ENCODE measurements around the gene SLC38A3.
"Not testable (repeated sequence)": the region's sequence is repeated elsewhere in the genome, so short reads cannot be mapped to it uniquely, and the experiment has no call there.

Gene SLC38A3

DNA sequence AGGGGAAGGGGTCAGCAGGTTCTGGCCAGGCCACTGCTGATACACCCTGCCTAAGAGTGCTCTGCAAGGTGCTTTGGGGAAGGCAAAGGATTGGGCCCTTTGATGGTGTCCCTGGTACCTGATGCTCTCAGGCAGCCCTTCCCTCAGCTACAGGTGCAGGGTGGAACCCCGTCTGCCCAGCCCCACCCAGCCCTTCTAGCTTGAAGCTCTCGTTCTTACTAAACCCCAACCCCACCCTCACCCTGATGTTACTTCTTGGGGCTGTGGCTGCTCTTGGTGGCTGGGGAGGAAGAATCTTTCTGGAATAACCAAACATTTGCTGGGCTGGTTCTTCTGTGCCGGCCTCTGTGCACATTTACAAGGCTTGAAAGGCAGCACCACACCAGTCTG lies 37.3 kb downstream of the SLC38A3 start:
- no peak for DNase-seq (ENCODE audit: low read depth)
- no peak overlapping the region for H3K4me3 ChIP-seq (ENCODE audit: low read length)
- TF ChIP-seq, protein P1, sequence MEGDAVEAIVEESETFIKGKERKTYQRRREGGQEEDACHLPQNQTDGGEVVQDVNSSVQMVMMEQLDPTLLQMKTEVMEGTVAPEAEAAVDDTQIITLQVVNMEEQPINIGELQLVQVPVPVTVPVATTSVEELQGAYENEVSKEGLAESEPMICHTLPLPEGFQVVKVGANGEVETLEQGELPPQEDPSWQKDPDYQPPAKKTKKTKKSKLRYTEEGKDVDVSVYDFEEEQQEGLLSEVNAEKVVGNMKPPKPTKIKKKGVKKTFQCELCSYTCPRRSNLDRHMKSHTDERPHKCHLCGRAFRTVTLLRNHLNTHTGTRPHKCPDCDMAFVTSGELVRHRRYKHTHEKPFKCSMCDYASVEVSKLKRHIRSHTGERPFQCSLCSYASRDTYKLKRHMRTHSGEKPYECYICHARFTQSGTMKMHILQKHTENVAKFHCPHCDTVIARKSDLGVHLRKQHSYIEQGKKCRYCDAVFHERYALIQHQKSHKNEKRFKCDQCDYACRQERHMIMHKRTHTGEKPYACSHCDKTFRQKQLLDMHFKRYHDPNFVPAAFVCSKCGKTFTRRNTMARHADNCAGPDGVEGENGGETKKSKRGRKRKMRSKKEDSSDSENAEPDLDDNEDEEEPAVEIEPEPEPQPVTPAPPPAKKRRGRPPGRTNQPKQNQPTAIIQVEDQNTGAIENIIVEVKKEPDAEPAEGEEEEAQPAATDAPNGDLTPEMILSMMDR (IDR thresholded peaks at IDR 0.05; ENCODE audit: insufficient read depth, low read depth, low read length, missing control alignments), result no peak

GRCh38 chr3:50242851-50243542 lies 37.9 kb downstream of the SLC38A3 start:
- peak; percentile 58 for DNase-seq (ENCODE audit: low read depth)
- no peak overlapping the region for H3K4me3 ChIP-seq (ENCODE audit: low read length)
- TF ChIP-seq, protein P1 (IDR thresholded peaks at IDR 0.05; ENCODE audit: insufficient read depth, low read depth, low read length, missing control alignments), result no peak

GRCh38 chr3:50243543-50243895 lies 38.4 kb downstream of the SLC38A3 start:
- H3K4me3 ChIP-seq (ENCODE audit: low read length), result no peak overlapping the region
- DNase-seq (ENCODE audit: low read depth), result no peak

DNA sequence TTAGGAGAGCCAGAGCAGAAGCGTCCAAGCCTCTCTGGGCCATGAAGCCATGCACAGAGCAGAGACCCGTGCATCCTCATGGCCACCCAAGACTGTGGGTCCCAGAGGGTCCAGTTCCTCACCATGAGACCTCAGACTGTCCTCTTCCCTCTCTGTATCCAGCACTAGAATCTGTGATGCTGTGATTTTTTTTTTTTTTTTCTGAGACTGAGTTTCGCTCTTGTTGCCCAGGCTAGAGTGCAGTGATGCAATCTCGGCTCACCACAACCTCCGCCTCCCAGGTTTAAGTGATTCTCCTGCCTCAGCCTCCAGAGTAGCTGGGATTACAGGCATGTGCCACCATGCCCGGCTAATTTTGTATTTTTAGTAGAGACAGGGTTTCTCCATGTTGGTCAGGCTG lies 39.7 kb downstream of the SLC38A3 start:
- not testable (repeated sequence) for H3K4me3 ChIP-seq (ENCODE audit: low read length); DNase-seq (ENCODE audit: low read depth)

More at GRCh38 chr3:50243543-50243895, 38.4 kb downstream of the SLC38A3 start:
- TF ChIP-seq, protein P1 (IDR thresholded peaks at IDR 0.05; ENCODE audit: insufficient read depth, low read depth, low read length, missing control alignments), result no peak

GRCh38 chr3:50245251-50245745 lies 40.2 kb downstream of the SLC38A3 start:
- no peak for DNase-seq (ENCODE audit: low read depth)
- H3K4me3 ChIP-seq (ENCODE audit: low read length), result no peak overlapping the region
- TF ChIP-seq, protein P1 (IDR thresholded peaks at IDR 0.05; ENCODE audit: insufficient read depth, low read depth, low read length, missing control alignments), result no peak

DNA sequence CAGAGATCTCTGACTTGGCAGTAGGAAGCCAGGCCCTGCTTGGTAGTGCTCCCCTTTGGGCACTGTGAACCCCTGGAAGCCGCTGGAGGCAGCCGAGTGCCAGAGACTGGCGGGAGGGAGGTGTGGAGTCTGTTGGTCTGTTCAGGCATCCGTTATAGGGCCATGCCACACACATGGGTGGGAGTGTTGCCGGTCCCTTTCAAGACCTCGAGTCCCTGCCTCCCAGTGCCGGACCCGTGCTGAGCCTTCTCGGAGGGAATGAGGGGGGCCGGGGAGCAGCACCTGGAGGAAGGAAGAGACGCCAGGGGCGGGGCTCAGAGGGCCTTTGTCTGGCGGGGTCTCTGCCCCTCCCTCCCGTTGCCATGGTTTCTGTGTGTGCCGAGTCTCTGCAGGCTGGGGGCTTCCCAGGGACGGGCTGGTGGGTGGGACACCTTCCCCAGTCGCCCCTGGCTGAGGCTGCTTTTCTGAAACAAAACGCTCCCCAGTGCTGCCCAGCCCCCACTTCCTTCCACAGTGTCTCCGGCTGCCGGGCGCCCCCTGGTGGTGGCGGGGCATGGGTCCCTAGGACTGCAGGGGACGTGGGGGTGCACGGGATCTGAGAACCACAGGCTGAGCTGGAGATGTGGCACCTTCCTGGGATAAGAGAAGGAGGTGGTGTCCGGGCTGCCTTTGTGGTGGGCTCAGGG lies 40.9 kb downstream of the SLC38A3 start:
- TF ChIP-seq, protein P1 (IDR thresholded peaks at IDR 0.05; ENCODE audit: insufficient read depth, low read depth, low read length, missing control alignments), result peak; percentile 93
- peak overlapping the region; percentile 27 for H3K4me3 ChIP-seq (ENCODE audit: low read length)

DNA sequence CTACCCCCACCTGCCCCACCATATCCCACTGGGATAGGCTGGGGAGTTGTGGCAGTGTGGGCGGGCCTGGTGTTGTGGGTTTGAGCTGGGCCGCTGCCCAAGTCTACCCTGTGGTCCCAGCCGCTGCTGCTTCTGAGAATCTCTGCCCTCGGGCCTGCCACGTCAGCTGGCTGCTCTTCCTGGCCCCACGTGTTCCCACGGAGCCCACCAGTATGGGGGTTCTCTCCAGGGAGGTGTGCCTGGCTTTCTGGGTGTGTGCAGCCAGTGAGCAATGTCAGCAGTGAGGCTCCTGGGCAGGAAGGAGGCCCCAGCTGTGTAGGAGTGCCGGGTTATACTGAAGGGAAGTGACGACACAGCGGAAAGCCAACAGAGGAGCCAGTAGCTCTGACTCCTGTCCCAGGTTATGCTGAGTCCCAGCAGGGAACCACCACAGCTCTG lies 41.5 kb downstream of the SLC38A3 start:
- H3K4me3 ChIP-seq (ENCODE audit: low read length), result no peak overlapping the region
- TF ChIP-seq, protein P1 (IDR thresholded peaks at IDR 0.05; ENCODE audit: insufficient read depth, low read depth, low read length, missing control alignments), result no peak
- DNase-seq (ENCODE audit: low read depth), result peak; percentile 98

More for the DNA sequence above, 40.9 kb downstream of the SLC38A3 start:
- peak; percentile 90 for DNase-seq (ENCODE audit: low read depth)
